HUDEP-2 (cell line): ENCODE measurements around the gene TRIOBP.
A peak's percentile ranks its signal among the peaks of the same experiment; 100 is the strongest.
"Not testable (repeated sequence)": the region's sequence is repeated elsewhere in the genome, so short reads cannot be mapped to it uniquely, and the experiment has no call there.

Experiments used
- DNase-seq, 76 experiments: peaks; one replicate each; lab custom pipeline; 2025; ENCODE audit not compliant: unreplicated experiment in 76 of 76; lab: John Stamatoyannopoulos, UW

The TRIOBP gene

DNA sequence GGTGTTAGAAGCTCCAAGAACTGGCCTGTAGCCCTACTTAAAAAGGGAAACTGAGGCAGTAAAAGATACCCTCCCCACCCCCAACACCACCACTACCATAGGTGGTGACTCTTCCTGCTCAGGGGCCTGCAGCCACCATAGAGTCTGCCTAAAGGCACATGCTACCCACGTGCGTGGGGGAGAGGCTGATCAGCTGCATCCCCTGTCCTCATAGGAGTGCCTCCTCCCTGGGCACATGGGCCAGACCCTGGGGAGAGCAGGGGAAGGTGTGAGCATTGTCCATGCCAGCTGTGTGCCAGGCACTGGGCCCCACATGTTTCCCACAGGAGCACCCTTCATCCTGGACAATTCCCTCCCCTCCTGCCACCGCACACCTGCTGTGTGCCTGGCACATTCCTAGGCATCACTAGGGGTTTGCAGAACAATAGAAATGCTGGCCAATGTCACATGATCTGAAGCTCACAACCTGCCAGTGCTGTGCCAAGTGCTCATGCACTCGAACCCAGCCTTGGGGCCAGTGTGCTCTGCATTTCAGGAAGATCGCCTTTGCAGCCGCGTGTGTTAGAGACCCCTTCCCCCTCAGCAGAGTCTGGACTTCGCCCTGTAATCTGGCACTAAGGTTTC is 69.2 kb downstream of the TRIOBP start:
- no peak for DNase-seq

DNA sequence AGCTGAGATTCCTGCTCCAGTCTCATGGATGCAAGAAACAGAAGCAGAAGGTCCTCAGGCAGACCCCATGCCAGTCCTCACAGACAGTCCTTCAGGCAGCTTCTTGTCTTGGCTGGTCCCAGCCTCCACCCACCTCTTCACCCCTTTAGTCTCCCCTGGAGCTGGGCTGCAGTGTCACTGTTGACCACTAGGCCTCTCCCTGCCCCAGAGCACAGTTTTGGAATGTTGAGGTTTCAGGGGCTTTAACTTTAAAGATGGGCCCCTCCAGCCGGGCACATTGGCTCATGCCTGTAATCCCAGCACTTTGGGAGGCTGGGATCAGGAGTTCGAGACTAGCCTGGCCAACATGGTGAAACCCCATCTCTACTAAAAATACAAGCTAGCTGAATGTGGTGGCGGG is 71.4 kb downstream of the TRIOBP start:
- peak in 1 of 76 experiments; percentile 3 for DNase-seq

DNA sequence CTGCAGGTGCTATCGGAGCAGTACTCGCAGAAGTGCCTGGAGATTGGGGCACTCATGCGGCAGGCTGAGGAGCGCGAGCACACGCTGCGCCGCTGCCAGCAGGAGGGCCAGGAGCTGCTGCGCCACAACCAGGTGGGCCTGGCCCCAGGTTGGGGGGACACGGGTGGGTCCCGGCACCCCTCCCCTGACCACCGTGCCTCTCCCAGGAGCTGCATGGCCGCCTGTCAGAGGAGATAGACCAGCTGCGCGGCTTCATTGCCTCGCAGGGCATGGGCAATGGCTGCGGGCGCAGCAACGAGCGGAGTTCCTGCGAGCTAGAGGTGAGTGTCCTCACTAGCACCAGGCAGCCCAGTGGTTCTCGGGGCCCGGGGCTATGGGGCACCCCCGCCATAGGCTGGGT is 72.2 kb downstream of the TRIOBP start:
- DNase-seq: no peak

DNA sequence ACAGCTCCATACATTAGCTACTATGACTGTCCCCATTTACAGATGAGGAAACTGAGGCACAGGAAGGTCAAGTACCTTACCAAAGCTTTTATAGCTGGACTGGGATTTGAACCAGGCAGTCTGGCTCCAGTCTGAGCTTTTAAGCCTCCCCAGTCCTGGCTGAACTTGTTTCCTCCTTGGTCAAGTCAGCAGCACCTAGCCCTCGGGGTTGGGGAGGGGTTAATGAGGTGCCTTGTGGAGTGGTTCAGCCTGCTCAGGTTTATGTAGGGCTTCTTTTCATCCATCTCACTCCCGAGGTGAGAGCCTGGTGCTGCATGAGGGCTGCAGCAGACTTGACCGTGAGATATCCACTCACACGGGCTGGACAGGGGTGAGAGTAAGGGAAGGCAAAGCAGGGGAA is 74.2 kb downstream of the TRIOBP start:
- DNase-seq: no peak

DNA sequence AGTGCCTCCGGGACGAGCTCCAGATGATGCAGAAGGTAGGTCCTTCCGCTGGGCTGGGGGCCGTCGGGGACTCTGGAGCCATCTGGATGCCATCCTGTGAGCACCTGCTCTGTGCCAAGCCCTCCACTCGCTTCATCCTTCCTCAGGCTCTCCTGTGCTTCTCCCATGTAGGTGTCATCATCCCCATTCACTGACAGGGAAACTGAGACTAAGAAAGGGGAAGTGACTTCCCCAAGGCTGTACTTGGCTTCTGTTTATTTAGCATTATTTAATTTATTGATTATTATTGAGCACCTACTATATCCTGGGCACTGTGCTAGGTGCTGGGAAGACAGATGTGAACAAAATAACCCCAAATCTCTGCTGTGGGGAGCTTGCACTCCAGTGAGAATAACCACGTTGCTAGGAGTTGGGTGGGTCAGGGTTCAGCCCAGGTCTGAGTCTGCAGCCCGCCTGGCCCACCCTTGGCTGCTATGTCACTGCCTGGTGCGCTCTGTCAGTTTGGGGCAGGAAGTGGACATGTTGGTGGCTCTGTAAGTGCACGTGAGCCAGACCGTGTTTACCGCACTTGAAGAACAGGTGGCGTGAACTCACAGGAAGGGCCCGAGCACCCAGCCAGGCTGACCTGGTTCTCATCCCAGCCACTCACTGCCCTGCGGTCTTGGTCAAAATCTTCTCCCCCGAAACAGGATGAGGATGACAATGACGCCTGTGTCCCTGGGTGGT is 75.0 kb downstream of the TRIOBP start:
- DNase-seq: no peak

DNA sequence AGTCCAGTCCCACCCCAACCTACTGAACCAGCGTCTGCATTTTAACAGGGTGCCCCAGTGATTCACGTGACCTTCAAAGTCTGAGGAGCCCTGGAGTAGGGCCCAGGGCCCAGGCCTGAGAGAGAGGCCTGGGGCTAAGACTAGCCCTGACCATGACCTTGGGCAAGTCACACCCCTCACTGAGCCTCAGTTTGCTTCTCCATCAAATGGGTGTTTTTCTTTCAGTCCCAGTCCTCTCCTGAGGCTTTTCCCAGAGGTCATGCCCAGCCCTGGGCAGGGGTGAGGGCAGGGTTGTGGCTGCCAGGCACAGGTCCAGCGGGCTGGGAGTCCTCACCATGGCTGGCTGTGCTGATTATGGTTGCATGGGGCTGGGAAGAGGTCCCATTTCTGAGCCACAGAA is 77.9 kb downstream of the TRIOBP start:
- no peak for DNase-seq

DNA sequence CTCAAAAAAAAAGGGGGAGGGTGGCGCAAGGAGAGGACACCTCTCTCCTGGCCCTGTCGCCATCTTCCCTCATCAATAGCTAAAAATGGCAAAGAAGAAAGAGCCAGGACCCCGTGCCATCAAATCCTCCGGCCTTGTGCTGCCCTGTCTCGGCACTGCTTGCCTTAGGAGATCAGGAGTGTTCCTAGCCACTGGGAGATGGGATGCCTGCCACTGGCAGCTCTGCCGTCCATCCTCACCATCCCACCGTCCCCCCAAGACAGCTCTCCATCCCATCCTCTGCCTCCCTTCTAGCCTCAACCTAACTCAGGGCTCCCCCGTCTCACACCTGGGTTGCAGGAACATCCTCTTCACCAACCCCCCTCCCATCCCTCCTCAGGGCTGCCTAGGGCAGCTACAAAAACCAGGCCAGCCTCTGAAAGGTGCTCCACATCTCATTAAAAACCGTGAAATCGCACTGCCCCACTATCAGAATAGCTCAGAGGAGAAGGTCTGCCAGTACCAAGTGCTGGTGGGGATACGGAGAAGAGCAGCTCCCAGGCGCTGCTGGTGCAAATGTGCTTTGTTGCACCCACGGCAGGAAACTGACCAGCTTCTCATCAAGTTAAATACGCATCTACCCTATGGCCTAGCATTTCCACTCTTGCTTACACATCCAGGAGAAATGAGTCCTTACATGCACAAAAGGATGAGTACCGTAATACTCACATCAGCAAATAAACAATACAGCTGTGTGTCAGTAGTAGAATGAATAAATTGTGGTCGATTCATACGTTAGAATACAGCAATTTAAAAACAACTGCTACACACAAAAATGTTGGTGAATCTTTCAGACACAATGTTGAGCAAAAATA is 79.2 kb downstream of the TRIOBP start:
- no peak for DNase-seq

DNA sequence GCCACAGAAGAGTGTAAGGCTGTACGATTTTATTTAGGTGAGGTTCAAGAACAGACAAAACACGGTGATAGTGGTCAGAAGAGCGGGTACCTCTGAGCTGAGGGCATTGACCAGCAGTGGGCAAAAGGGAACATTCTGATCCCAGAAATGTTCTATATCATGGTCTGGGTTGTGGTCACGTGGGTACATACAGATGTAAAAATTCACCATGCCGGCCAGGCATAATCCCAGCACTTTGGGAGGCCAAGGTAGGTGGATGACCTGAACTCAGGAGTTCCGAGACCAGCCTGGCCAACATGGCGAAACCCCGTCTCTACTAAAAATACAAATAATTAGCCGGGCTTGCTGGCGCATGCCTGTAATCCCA is 79.8 kb downstream of the TRIOBP start:
- no peak for DNase-seq

DNA sequence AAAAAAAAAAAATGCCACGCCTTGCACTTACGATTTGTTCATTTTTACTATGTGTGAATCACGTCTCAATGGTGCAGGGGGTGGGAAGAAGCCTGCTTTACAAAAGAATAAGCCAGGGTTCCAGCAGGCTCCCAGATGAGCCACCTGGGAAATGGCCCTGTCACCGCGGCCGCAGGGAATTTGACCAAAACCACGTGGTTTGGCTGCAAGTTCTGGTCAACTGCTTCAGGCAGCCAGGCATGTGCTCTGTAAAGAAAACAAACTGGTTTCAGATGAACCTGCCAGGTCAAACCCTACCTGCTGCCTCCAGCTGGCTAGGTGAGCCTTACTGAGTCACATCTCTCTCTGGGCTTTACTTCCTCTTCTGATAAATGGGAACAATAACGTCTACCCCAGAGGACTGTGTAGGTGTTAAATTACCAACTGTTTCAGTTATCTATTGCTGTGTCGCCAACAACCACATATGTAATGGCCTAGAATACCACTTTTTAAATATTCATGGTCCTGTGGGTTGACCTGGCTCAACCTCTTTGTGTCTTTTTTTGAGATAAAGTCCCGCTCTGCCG is 80.4 kb downstream of the TRIOBP start:
- DNase-seq: peak in 2 of 76 experiments; percentile 6 to 29

DNA sequence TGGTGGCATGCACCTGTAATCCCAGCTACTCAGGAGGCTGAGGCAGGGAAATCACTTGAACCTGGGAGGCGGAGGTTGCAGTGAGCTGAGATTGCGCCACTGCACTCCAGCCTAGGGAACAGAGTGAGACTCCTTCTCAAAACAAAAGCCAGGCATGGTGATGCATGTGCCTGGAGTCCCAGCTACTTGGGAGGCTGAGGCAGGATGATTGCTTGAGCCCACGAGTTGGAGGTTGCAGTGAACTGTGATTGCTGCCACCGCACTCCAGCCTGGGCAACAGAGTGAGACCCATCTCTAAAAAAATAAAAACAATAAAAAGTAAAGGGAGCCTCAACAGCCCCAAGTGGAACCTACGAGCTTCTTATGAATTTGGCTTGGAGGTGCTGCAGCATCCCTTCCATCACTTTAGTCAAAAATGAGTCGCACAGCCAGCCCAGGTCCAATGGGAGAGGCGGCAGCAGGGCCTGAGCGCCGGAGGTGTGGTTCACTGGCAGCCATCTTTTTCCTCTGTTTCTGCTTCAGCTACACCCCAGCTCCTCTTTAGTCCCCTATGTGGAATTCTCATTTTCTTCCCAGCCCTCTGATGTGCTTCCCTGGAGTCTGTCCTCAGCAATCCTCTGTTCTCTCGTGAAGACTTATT is 81.6 kb downstream of the TRIOBP start:
- DNase-seq: no peak

DNA sequence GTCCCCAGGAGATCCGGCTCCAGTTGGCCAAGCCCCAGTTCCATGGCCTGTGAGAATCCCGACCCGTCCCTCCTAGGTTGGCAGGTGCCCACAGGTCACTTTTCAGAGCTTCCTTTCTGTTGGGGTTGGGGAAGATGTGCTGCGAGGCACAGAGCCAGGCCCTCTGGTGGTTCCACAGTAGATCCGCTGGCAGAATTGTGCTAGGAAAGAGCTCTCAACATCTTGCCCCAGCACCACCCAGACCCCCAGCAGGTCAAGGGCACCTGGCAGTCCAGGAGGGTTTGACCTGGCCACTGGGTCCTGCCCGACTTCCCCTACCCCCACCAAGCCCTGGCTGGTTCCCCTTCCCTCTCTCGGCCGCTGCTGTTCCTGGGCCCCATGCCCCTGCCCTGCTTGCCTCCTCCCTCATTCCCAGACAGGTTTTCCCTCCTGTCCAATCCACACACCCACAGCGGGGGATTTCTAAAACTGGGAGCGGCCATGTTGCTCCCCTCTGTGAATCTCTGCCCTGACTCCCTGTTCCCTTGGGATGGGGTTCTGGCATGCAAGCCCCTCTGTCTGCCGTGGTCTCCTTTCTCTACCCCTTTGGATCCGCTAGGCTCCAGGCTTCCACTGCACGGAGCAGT is 84.7 kb downstream of the TRIOBP start:
- DNase-seq: peak in 11 of 76 experiments; percentile 1 to 40 (median 6)

DNA sequence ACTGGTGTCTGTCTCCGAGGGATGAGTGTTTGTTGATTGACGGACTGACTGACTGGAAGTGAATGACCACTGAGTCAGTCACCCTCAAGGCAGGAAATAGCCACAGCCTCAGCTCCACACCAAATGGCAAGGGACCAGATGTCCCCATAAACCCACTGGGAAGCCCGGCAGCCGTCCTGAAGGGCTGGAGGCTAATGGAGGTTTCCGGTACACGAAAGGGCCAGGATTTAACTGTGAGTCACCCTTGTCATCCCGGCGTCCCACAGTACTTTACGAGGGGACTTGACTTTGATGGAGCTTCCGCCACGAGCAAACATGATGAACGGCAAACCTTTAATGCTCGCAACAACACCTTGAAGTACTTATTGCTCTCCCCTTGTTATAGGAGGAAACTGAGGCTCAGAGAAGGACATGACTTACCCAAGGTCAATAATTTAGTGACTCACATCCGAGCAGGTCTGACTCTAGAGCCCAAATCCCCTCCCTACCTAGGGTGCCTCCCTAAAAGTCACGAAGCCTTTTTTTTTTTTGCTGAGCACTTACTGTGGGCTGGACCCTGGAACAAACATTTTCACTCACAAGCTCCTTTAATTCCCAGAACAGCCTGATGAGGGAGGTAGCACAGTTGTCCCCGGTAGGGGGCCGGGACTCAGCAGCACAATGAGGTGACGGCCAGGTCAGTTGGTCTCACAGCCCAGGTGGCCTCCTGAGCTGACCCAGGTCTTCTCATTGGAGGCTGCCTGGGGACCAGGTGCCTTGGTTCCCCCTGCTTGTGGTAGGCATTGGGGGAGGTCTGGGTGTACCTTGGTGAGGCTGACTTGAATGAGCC is 85.7 kb downstream of the TRIOBP start:
- DNase-seq: peak in 1 of 76 experiments; percentile 4

DNA sequence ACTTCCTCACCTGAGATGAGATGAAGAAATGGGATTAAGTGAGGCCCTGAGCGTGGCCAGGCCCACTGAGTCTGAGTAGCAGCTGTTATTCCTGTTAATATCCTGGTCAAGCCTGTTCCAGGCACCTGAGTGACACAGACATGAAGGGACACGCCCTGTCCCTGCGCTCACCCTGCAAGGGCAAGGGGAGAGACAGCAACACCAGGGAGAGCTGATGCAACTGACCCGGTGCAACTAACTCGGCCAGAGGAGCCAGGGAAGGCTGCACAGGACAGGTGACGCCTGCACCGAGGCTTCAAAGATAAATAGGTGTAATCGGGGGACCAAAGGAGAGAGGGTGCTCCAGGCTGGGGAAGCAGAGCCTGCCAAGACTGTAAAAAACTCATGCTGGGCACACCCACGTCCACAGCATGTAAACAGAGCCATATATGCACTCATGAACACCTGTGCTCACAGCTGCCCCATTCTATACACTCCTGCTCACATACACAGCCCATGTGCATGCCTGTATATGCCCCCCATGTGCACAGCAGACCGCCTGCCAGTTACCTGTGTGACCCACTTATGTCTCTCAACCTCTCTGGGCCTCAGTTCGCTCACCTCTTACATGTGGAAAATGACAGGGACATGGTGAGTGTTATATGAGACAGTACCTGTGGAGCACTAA is 88.1 kb downstream of the TRIOBP start:
- DNase-seq: no peak

DNA sequence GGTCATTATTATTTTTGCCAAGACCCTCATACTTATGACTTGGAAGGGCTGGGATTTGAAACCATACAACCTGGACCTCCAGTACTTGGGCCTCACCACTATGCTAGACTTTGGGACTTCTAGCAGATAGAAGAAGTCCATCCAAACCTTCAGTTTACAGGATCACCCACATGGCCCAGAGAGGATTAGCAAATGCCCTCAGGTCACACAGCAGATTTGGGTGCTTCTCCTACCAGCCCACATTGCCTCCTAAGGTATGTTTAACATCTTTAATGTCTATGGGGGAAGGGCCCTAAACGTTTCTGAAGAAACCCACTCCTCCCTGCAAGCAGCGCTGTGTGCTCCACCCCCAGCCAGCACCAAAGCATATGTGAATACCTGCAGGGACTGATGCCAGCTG is 93.4 kb downstream of the TRIOBP start:
- DNase-seq: no peak

DNA sequence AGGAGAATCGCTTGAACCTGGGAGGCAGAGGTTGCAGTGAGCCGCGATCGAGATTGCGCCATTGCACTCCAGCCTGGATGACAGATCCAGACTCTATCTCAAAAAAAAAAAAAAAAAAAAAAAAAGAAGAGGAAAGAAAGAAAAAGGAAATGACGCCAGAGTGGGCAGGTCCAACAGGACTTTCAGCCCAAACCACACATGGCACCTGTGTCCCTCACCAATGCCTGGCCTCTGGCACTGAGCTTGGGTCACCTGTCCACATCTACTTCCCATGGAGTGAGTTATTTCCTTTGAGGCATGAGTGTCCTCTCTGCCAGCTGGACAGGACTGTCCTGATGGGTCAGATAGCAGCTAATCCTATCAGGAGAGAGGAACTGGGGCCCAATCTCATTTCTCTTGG is 95.6 kb downstream of the TRIOBP start:
- DNase-seq: no peak

DNA sequence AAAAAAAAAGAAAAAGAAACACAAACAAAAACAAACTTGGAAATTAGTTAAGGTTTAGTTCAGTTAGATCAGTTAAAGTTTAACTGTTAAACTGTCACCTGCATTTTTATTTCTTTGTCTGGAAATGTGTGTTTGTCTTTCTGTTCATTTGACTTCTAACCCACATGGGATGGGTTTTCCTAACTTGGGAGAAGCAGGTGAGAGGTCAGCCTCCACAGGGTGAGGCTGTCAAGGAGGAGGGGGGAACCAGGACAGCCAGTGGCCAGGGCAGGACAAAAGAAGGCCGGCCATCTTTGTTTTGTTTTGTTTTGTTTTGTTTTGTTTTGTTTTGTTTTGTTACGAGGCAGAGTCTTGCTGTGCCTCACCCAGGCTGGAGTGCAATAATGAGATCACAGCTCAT is 97.5 kb downstream of the TRIOBP start:
- no peak for DNase-seq

DNA sequence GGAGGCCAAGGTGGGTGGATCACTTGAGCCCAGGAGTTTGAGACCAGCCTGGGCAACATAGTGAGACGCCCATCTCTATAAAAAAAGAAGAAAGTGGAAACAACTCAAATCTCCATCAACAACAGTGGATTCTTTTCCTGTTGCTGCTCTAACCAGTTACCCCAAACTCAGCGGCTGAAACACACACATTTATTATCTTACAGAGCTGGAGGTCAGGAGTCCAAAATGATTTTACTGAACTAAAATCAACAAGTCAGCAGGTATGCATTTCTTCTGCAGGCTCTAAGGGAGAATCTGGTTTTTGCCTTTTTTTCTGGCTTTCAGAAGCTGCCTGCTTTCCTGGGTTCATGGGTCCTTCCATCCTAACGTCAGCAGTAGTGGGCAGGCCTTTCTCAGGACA is 99.2 kb downstream of the TRIOBP start:
- DNase-seq: no peak

DNA sequence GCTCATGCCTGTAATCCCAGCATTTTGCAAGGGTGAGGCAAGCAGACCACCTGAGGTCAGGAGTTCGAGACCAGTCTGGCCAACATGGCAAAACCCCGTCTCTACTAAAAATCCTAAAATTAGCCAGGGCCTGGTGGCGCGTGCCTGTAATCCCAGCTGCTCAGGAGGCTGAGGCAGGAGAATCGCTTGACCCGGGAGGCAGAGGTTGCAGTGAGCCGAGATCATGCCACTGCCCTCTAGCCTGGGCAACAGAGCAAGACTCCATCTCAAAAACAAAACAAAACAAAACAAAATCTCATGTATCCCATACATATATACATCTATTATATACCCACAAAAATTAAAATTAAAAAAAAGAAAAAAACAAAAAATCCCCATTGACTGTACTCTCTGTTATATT is 100.4 kb downstream of the TRIOBP start:
- DNase-seq: not testable (repeated sequence)

DNA sequence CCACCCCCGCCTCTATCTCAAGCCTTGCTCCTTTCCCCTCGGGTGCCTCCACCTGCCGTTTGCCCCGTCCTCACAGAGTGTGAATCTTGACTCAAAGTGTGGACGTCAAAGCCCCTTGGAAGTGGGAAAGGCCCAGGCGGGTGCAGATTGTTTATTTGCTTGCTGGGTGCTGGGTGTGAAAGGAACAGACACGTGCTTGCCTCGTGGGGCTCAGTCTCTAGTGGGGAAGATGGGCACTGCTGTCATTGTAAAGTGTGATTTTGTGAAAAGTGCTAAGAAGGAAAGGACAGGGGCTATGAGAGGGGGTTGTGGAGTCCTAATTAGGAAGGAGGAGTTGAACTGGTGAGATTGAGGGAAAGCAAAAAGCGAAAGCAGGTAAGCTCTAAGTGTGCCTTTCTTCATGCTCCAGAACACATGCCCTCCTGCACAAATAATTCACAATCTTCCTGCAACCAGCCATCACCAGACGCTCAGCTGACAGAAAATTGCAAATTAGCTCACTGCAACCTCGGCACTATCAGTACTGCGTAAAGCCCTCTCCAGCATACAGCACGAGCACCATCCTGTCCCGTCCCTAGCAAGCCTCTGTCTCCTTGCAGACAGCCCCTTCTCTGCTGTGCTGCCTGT is 101.1 kb downstream of the TRIOBP start:
- DNase-seq: no peak
